Colonic mucosa (tissue), 4 donors: Measurements from ENCODE around the gene TRAPPC5. TPM values are rescaled to one million over a fixed set of nuclear protein-coding genes. Genes with fewer than 3 reads are reported as not detected.

ENCODE experiments used
- DNase-seq: peaks from one replicate; pipeline ENCODE4 v3.0.0-alpha.2; 2020
- H3K27ac ChIP-seq: fragments of 200-600 bp; one replicate; pipeline ENCODE4 v1.8.0; 2021
- H3K27me3 ChIP-seq: fragments of 200-600 bp; one replicate; pipeline ENCODE4 v1.8.0; 2021
- H3K36me3 ChIP-seq: fragments of 200-600 bp; one replicate; pipeline ENCODE4 v1.8.0; 2021
- H3K4me1 ChIP-seq: fragments of 200-600 bp; one replicate; pipeline ENCODE4 v1.8.0; 2021; ENCODE audit warnings: mild to moderate bottlenecking
- H3K4me3 ChIP-seq: fragments of 200-600 bp; one replicate; pipeline ENCODE4 v1.8.0; 2021
- H3K9ac ChIP-seq, 2 donors: one replicate each; pipeline ENCODE4 v1.7.0; 2013; ENCODE audit warnings: control low read depth in 2 of 2, low read depth in 2 of 2, low read length in 2 of 2
- H3K9me3 ChIP-seq: fragments of 200-600 bp; one replicate; pipeline ENCODE4 v1.8.0; 2021
- CTCF ChIP-seq: fragments of 200-600 bp; IDR thresholded peaks from one replicate; pipeline ENCODE4 v1.8.0; 2022; ENCODE audit warnings: antibody characterized with exemption, mild to moderate bottlenecking
- intact Hi-C: fragments of 100-400 bp; cut with DNase I; formaldehyde crosslinking; loops from one replicate; pipeline ENCODE4 v1.14.1; 2022
- total RNA-seq, 2 donors: library from RNA; stranded (reverse); fragmentation: NEBNext Ultra II Directional in 1 of 2; extraction: Animal tissue kit (Norgen Biotek cat#: 25700) in 1 of 2; gene quantifications; one replicate each; pipeline ENCODE4 v1.2.1, GENCODE V29; 2021
- donor health status: healthy.
- donor health status: DM: no; HTN: no; CAD: no.
- donor health status: DM: no; HTN: no; CAD: no.

Gene TRAPPC5
- total RNA-seq, 2 donors from 2014 or later = 107 to 139 TPM

GRCh38 chr19:7644550-7644877 is 36.1 kb upstream of the TRAPPC5 start:
- Histone ChIP-seq H3K27me3 (no peaks in the 10 kb centered on the region), H3K27ac (no peak overlapping the region), H3K9ac (no peak overlapping the region), H3K36me3 (no peaks in the 10 kb centered on the region), H3K4me3 (no peak overlapping the region), H3K4me1 (no peaks in the 10 kb centered on the region), H3K9me3 (no peaks in the 10 kb centered on the region)
- no peak for TF ChIP-seq CTCF
- no peak for DNase-seq
- intact Hi-C loops = no loop called here

- DNase-seq = no peak
- H3K9me3 ChIP-seq = no peaks in the 10 kb centered on the region
- H3K27me3 ChIP-seq = no peaks in the 10 kb centered on the region
- H3K4me1 ChIP-seq = no peaks in the 10 kb centered on the region
- H3K27ac ChIP-seq = no peak overlapping the region
- H3K9ac ChIP-seq = no peak overlapping the region
- intact Hi-C loops = no loop called here
- H3K36me3 ChIP-seq = no peaks in the 10 kb centered on the region
- TF ChIP-seq CTCF = no peak
- H3K4me3 ChIP-seq = no peak overlapping the region
These were observed 35.5 kb upstream of the TRAPPC5 start for GRCh38 chr19:7645163-7645562.

GRCh38 chr19:7645656-7646425 is 34.8 kb upstream of the TRAPPC5 start:
- intact Hi-C loops = no loop called here
- Histone ChIP-seq H3K36me3 (no peaks in the 10 kb centered on the region), H3K9ac (no peak overlapping the region), H3K27me3 (no peaks in the 10 kb centered on the region), H3K9me3 (no peaks in the 10 kb centered on the region), H3K4me3 (no peak overlapping the region), H3K27ac (no peak overlapping the region), H3K4me1 (no peaks in the 10 kb centered on the region)
- no peak for DNase-seq
- TF ChIP-seq CTCF = no peak

- Histone ChIP-seq H3K4me3 (no peak overlapping the region), H3K9ac (no peak overlapping the region), H3K36me3 (no peaks in the 10 kb centered on the region), H3K27me3 (no peaks in the 10 kb centered on the region), H3K9me3 (no peaks in the 10 kb centered on the region), H3K27ac (no peak overlapping the region), H3K4me1 (no peaks in the 10 kb centered on the region)
- no peak for DNase-seq
- no peak for TF ChIP-seq CTCF
- intact Hi-C loops = no loop called here
These were observed 34.3 kb upstream of the TRAPPC5 start for GRCh38 chr19:7646426-7646700.

GRCh38 chr19:7647156-7647555 is 33.5 kb upstream of the TRAPPC5 start:
- TF ChIP-seq CTCF = no peak

More at GRCh38 chr19:7647156-7647555, 33.5 kb upstream of the TRAPPC5 start:
- Histone ChIP-seq H3K27me3 (no peaks in the 10 kb centered on the region), H3K4me1 (no peaks in the 10 kb centered on the region), H3K4me3 (no peak overlapping the region), H3K36me3 (no peaks in the 10 kb centered on the region), H3K9me3 (no peaks in the 10 kb centered on the region), H3K9ac (no peak overlapping the region), H3K27ac (no peak overlapping the region)
- no peak for DNase-seq
- intact Hi-C loops = no loop called here
